HG03064 (cell line): Measurements from ENCODE around the gene TBX19.

ENCODE experiments used
- ATAC-seq: cut with Tn5 transposase; IDR thresholded peaks from one replicate; pipeline ENCODE4 v1.9.1; 2021; ENCODE audit warnings: low read depth; ENCODE audit not compliant: unreplicated experiment

The TBX19 gene

DNA sequence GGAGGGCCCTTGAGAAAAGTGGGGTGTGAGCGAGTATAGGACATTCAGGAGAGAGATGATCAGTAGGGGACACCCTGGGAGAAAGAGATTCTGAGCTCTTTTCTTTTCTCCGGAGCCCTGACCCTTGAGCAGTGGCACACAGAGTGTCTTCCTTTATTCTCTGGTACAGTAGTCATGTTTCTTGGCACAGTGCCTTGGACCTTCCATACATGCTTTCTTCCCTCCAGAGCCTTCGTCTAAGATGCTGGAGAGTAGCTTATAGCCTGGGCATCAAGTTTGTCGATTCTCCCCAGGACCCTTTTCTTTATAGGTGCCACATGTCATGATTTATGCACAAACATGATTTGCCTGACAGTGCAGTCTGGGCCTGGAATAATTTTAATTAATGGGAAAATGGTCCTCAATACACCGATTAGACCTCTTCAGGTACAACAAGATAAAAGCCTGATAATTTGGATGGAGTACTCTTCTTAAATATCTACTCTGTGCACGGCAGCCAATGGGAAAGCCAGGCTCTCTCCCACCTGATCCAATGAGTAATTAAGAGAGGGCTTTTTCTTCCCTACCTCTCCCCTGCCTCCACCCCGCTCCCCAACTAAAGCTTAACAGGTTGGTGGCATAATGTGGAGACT is at the start of gene TBX19:
TSS of gene TBX19 (plus strand) at position 582 of the 632 bp plus-strand sequence. CDS start 214 bp downstream, outside the sequence.
- ATAC-seq, result no peak

DNA sequence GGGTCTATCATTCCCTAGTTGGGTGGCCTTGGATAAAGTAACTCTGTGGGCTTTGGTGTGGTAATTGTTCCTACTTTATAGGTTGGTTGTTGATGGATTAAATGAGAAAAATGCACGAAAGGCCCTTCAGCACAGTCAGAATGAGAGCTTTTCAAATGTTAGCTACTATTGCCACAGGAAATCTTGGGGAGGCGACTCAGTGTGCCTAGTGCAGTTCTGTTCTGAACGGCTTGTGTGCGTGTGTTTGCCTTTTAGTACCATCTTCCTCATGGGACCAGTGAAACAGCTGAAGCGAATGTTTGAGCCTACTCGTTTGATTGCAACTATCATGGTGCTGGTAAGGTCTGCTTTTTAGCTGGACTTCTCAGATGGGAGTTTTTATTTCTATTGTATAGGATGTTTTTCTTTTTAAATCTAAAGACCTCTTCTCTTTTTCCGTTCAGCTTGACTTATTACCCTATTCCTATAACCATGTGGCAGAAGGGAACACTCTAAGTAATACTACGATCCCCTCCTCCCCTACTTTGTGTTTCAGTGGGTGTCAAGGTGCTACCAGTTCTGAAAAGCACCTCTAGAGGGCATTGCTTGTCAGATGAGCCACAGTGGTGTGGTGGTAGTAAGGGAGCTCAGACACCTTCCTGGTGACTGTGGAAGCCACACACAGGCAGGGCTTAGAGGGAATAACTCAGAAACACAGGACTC is 45.7 kb upstream of the TBX19 start:
- ATAC-seq, result no peak

DNA sequence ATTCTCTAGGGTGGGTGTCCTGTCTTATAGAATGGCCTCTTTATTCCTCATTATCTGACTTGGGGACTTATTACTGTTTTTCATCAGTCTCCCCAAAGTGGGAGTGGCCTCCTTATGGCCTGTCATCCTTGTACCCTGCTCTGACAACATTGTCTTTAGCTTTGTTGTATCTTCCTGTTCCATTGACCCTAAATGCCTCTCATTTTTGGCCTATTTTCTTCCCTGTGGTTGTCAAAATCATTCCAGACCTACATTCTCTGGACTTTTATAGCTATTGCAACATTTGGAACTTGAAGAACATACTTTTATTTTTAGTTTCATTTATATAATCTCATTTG is 45.2 kb upstream of the TBX19 start:
- no peak for ATAC-seq

DNA sequence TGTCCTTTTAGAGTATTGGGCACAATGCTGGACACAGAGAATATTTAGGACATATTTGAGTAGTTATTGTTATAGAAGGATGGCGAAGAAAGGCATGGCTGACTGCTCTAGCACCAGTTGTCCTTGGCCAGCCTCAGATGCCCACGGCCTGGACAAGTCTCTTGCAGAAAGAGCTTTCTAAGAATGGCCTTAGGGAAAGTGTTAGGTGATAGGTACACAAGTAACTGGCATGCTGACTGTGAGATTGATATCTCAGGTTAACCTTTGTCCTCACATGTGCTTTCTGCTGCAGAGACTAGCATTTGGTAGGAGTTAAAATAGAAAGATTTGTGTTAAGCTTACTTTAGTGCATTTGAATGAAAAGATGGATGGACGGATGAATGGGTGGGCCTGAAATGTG is 44.7 kb upstream of the TBX19 start:
- ATAC-seq, result no peak

DNA sequence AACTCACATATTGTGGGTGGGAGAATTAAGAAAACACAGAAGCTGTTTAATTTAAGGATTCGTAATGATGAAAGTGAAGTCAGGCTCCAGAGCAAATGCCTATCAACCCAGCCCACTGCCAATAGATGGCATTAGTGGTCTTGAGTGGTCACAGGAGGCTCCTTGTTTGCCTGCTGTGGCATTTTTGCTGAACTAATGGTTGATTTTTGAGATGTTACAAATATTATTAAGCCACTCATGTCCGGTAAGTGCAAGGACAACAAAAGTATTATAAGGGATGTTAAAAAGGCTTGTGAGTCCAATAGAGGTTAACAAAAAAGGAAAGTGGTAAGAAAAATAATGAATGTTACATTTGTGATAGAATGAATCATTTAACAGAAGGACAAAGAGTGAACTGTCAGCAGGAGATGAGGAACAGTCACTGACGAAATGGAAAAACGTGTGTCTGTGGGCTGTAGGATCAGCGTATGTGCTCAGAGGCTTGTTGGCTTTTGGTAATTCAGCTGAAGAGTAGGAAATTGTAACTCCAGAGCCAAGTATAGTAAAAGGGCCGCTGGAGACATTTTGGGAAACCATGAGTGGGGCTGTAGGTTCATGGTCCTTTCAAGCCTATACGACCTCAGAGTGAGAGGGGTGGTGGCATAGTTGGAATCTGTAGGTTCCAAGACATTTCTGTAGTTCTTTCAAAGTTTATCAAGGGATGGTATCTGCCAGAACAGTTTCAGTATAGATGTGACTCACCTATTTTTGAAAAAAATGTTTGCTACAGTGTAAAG is 43.7 kb upstream of the TBX19 start:
- ATAC-seq, result no peak

DNA sequence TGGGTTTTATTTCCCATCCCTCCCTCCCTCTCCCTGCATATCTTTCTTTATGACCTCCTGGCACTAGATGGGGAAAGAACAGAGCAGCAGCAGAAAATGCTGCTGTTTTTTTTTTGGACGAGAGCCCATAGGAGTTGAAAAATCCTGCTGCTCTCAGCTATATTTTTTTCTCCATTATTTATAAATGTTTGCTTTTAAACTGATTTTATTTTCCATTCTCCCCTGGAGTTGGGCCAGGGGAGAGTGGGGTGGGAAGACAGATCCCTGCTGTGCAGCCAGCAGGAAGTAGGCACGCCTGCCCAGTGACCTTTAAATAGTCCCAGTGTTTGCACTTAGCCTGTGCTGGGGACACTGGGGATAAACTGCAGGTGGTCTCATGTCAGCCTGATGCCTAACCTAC is 37.5 kb upstream of the TBX19 start:
- ATAC-seq, result no peak

DNA sequence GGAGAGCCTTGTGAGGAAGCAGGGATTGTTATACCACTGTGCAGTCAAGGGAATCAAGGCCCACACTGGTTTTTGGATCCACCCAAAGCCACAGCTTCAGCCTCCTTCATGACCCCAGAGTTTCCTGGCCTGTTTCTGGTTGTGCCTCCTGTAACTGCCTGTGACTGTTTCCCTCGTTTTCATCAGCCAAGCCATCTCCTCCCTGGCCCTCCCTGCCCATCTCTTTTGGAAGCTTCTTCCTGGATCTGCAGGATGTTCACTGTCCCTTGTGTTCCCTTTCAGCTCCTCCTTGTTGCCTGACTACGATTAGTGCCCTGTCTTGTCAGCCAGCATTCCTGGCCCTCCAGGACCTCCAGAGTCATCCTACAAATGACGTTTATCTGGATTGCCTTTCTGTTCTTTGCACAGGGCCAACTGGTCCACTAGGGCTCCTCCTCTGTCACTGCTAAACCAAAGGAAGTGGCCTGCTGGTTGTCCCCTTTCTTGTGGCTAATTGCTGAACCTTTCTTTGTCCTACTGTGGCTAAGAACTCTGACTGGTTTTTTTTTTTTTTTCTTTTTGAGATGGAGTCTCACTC is 37.0 kb upstream of the TBX19 start:
- ATAC-seq, result no peak

DNA sequence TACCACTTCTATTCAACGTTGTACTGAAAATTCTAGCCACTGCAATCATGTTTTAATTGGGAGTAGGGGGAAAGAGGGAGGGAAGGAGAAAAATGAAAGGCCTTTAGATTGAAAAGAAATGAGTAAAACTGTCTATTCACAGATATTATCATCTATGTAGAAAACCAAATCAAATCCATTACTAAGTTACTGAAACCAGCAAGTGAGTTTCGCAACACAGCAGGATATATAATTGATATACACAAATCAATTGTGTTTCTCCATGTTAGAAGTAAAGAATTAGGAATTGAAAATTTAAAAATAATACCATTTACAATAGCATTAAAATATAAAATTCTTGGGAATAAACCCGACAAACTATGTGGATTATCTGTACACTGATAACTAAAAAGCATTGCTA is 35.6 kb upstream of the TBX19 start:
- no peak for ATAC-seq

DNA sequence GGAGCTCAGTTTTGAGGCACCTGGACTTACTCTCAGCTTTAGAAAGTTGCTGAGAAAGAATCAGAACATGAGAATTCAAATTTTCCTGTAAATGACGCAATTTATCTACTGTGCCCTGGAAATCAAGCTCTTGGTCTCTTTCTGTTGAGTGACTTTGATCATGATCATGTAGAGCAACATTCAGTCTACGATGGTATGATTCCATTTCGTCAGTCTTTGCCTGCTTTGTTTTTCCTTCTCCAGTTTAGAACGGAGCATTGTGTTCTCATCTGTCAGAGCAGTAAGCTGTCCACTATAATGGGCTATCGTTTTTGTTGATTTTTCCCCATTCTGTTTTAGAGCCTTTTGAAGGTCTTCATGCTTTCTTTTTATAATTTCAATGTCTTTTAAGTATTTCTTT is 34.2 kb upstream of the TBX19 start:
- no peak for ATAC-seq

DNA sequence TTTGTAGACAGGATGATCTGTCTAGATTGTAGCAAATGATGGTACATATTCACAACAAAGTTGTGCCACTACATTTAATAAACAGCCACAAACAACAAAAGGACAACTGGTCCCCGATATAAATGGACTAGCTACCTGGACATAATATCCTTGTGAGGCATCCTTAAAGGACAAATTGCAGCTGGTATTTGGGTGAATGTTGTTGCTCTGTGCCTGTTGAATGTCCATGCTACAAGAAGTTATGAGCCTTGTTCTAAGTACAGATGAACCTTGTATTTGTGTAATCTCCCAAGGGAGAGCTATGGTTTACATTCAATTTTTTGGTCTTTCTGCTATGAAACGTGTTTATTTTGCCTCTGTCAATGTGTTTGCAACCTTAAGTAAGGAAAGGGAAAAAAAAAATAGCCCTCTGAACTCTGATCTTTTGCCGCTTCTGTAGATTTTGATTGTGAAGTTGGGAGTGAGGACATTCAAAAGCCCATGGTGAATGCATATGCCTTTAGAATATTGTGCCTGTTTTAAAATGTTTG is 28.4 kb upstream of the TBX19 start:
- no peak for ATAC-seq

DNA sequence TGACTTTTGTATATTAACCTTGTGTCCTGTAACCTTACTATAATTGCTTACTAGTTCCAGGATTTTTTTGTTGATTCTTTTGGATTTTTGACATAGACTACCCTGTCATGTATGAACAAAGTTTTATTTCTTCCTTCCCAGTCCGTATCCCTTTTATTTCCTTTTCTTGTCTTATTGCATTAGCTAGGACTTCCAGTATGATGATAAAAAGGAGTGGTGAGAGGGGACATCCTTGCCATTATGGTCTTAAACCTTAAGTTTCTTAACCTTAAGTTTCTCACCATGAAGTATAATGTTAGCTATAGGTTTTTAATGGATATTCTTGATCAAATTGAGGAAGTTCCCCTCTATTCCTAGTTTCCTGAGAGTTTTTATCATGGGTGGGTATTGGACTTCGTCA is 24.5 kb upstream of the TBX19 start:
- no peak for ATAC-seq

DNA sequence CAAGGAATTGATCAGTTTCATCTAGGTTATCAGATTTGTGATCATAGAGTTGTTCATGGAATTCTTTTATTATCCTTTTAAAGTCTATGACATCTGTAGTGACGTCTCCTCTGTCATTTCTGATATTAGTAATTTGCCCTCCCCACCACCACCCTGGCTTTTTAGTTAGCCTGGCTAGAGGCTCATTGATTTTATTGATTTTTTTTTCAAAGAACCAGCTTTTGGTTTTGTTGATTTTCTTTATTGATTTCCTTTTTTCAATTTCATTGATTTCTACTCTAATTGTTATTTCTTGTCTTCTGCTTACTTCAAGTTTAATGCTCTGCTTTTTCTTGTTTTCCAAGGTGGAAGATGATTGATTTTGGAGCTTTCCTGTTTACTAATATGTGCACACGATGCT is 23.3 kb upstream of the TBX19 start:
- ATAC-seq, result no peak

DNA sequence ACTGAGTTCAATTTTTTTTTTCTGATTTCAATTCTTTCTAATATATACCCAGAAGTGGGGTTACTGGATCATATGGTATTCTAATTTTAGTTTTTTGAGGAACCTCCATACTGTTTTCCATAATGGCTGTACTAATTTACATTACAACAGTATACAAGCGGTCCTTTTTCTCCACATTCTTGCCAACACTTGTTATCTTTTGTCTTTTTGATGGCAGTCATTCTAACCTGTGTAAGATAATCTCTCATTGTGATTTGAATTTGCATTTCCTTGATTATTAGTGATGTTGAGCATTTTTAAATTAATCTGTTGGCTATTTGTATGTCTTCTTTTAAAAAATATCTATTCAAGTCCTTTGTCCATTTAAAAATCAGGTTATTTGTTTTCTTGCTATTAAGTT is 21.1 kb upstream of the TBX19 start:
- no peak for ATAC-seq

DNA sequence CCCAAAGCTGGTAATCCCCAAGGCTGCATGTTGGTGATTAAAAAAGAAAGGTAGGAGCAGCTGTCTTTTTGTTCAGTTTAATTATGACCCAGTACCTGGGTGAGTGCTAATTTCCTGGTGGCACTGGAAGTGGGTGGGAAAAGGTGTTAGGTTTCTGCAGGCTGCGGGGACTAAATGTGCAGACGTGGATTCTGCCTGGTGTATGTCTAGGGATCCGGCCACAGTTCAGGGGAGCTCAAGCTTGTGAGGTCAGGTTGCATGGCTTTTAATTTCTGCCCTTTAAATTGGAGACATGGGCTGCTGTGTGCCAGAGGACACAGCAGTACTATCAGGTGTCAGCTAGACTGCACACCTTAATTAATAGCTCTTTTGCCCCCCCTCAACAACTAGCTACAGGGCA is 20.3 kb upstream of the TBX19 start:
- ATAC-seq, result no peak

DNA sequence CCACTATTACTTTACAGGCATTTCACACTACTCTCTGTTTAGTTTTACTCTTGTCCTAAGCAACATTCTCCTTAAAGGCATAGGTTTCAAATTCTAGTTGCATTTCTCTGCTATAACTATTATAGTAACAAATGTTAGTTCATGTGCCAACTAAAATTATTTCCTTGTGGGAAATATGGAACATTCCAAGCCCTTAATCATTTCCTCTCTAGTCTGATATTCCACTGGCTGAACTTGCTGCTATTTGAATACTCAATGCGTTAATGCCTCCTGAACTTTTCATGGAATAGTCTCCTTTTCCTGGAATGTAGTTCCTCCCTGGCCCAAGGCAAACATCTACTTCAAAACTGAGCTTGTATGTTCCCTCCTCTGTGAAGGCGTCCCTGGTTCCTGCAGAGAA is 19.3 kb upstream of the TBX19 start:
- ATAC-seq, result no peak

DNA sequence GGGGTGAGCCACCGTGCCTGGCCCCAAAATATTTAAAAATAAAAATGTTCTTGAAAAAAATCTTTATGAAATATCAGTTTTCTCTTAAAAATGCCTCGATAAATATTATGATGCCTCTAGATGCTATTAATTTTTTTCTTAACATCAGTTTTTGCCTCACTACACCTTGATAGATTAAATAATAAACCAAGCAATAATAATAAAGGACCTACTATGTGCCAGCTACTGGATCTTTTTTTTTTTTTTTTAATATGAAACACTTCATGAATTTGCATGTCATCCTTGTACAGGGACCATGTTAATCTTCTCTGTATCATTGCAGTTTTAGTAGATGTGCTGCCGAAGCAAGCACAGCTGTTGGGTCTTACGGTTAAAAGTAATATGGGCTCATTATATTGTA is 17.5 kb upstream of the TBX19 start:
- no peak for ATAC-seq

DNA sequence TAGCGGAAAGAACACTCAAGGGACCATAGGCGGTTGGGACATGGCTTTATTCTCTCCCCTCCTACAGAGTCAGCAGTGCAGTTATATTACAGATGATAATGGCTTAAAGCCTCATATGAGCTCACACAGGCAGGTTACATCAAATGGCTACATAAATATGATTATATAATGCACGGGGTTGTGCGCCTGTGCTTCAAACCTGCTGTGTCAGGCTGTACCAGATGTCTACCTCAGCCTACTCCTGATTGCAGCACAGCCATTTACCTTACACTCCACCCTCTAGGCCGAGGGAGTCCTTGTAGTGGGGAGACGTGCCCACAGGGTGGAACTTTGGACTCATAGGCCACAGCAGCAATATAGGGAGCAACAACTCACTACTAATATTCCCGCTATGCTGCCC is 16.4 kb upstream of the TBX19 start:
- no peak for ATAC-seq

DNA sequence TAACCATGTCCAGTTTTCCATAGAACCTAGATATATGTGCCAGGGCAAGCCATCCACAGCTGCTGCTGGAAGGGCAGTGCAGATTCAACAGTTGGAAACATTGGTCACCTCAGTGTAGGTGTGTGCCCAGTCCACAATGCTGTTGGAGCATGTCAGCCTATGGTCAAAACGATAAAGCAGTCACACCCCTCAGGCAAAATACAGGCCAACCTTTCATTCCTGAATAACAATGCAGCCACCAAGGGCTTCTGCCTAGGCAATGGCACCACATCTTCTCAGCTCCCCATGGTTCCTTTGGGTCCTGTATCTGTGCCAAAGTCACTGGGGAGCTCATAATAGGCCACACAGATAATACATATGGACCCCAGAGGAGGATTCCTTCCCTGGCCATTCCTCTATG is 15.1 kb upstream of the TBX19 start:
- ATAC-seq, result no peak

DNA sequence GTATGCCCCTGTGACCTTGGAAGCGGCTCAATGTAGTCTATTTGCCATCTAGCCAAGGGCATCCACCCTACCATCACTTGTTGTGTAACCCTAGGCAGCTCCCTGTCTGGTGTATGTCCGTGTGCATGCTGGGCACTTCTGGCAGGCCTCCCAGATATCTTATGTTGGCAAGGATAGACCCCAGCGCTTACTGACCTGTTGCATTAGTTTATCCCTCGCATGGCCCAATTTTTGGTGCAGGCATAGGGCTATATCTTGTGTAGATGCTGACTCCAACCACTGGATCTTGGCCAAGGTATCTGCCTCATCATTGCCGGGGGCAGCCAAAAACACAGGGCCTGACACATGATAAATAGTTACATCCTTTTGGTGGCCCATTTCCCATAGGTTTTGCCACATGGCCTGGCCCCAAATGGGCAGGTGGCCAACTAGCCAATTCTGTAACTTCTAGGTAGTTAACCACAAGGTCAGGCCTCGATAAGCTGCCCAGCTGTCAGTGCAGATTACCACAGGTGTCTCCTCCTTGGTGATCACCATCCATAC is 14.0 kb upstream of the TBX19 start:
- ATAC-seq, result no peak

DNA sequence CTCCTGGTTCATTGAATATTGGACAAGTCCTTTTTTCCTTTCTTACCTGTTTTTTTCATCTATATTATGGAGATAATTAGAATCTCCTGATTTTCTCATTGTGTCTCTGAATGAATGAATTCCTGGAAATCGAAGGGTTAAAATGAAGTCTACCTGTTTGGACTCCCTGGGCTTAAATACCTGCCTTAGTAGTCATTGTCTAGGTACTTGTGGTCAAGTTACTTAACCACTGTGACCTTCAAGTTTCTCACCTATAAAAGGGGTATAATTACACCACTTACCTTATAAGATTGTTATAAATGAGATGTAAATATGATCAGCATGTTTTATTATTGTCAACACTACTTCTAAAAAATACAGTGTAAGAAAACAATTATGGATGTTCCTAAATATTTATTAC is 9.0 kb upstream of the TBX19 start:
- ATAC-seq, result no peak

DNA sequence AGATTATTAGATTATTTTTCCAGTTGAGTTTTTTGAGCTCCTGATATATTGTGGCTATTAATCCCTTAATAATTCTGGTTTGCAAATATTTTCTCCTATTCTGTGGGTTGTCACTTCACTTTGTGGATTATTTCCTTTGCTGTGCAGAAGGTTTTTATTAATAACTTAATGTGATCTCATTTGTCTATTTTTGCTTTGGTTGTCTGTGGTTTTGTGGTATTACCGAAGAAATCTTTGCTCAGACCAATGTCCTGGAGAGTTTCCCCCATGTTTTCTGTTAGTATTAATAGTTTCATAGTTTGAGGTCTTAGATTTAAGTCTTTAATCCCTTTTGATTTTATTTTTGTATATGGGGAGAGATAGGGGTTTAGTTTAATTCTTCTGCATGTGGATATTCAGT is 7.1 kb upstream of the TBX19 start:
- ATAC-seq, result no peak
